H7 (cell line): Measurements from ENCODE around the gene SLC2A14. TPM values are rescaled to one million over a fixed set of nuclear protein-coding genes. Genes with fewer than 3 reads are reported as not detected.
"Not testable (repeated sequence)": the region's sequence is repeated elsewhere in the genome, so short reads cannot be mapped to it uniquely, and the experiment has no call there.

Experiments
- DNase-seq: peaks from one replicate; pipeline ENCODE4 v3.0.0; 2012
- H3K27me3 ChIP-seq: 2 replicates; pipeline ENCODE4 v1.6.0; 2011; ENCODE audit warnings: mild to moderate bottlenecking, low read length; ENCODE audit not compliant: control insufficient read depth, insufficient read depth
- H3K36me3 ChIP-seq: replicated peaks from 2 replicates; pipeline ENCODE4 v1.5.1; 2011; ENCODE audit warnings: low read length; ENCODE audit not compliant: control insufficient read depth, insufficient read depth
- H3K4me3 ChIP-seq: 2 replicates; pipeline ENCODE4 v1.5.1; 2011; ENCODE audit warnings: low read depth, mild to moderate bottlenecking, control low read depth, low read length, moderate library complexity; ENCODE audit not compliant: insufficient read depth
- total RNA-seq: library from RNA; depleted of rRNA; stranded (reverse); fragments of >200 nt; shearing (Covaris generic); gene quantifications from 2 replicates; pipeline ENCODE4 v1.2.3, GENCODE V29; 2014; rRNA removed

Gene SLC2A14
- total RNA-seq = 1.4 and 1.7 TPM in 2 replicates

- H3K27me3 ChIP-seq = no peaks in the 10 kb centered on the region
- peak within 1 kb of the TSS; percentile 33; the same call in 1 of the 2 replicates for H3K4me3 ChIP-seq
- H3K36me3 ChIP-seq = no peaks in the 10 kb centered on the region
- peak; percentile 50 for DNase-seq
These were observed at the start of gene SLC2A14 for GRCh38 chr12:7872566-7873319. SLC2A14 (minus strand) TSS chr12:7872915; CDS start chr12:7869880, 3,035 bp downstream.

- not testable (repeated sequence) for DNase-seq, H3K4me3 ChIP-seq, H3K27me3 ChIP-seq
- H3K36me3 ChIP-seq = peaks cover 40% of the 10 kb centered on the region
These were observed 48.5 kb upstream of the SLC2A14 start for GRCh38 chr12:7921181-7921580.

- H3K36me3 ChIP-seq = peaks cover 22% of the 10 kb centered on the region
- H3K4me3 ChIP-seq, H3K27me3 ChIP-seq, DNase-seq: not testable (repeated sequence)
These were observed 45.5 kb upstream of the SLC2A14 start for GRCh38 chr12:7918268-7918590.

- no peak for DNase-seq
- Histone ChIP-seq H3K27me3 (no peaks in the 10 kb centered on the region), H3K36me3 (peaks cover 17% of the 10 kb centered on the region), H3K4me3 (no peak overlapping the region)
These were observed 44.9 kb upstream of the SLC2A14 start for GRCh38 chr12:7917392-7918267.

GRCh38 chr12:7916936-7917335, 44.2 kb upstream of the SLC2A14 start:
- peak; percentile 51 for DNase-seq
- no peak overlapping the region for H3K4me3 ChIP-seq
- H3K27me3 ChIP-seq = no peaks in the 10 kb centered on the region
- peaks cover 10% of the 10 kb centered on the region for H3K36me3 ChIP-seq

- H3K4me3 ChIP-seq = no peak overlapping the region
- H3K36me3 ChIP-seq = peaks cover 5% of the 10 kb centered on the region; the same call in 1 of the 2 replicates
- no peaks in the 10 kb centered on the region for H3K27me3 ChIP-seq
- DNase-seq = peak; percentile 73
These were observed 43.1 kb upstream of the SLC2A14 start for GRCh38 chr12:7915661-7916403.

- H3K4me3 ChIP-seq, DNase-seq, H3K36me3 ChIP-seq, H3K27me3 ChIP-seq: not testable (repeated sequence)
These were observed 37.4 kb upstream of the SLC2A14 start for GRCh38 chr12:7910106-7910505.

- peak; percentile 57 for DNase-seq
- Histone ChIP-seq H3K36me3 (no peaks in the 10 kb centered on the region), H3K27me3 (no peaks in the 10 kb centered on the region), H3K4me3 (no peak overlapping the region)
These were observed 34.3 kb upstream of the SLC2A14 start for GRCh38 chr12:7907009-7907408.

GRCh38 chr12:7906303-7906702, 33.6 kb upstream of the SLC2A14 start:
- not testable (repeated sequence) for DNase-seq, H3K36me3 ChIP-seq, H3K27me3 ChIP-seq, H3K4me3 ChIP-seq

- peak; percentile 39 for DNase-seq
- H3K36me3 ChIP-seq, H3K27me3 ChIP-seq, H3K4me3 ChIP-seq: not testable (repeated sequence)
These were observed 32.9 kb upstream of the SLC2A14 start for GRCh38 chr12:7905600-7906125.

- Histone ChIP-seq H3K36me3 (no peaks in the 10 kb centered on the region), H3K27me3 (no peaks in the 10 kb centered on the region), H3K4me3 (no peak overlapping the region)
- no peak for DNase-seq
These were observed 32.4 kb upstream of the SLC2A14 start for GRCh38 chr12:7905071-7905470.

GRCh38 chr12:7902416-7902815, 29.7 kb upstream of the SLC2A14 start:
- not testable (repeated sequence) for DNase-seq, H3K27me3 ChIP-seq, H3K4me3 ChIP-seq, H3K36me3 ChIP-seq

GRCh38 chr12:7899755-7900154, 27.0 kb upstream of the SLC2A14 start:
- no peak for DNase-seq
- Histone ChIP-seq H3K27me3 (no peaks in the 10 kb centered on the region), H3K36me3 (peaks cover 2% of the 10 kb centered on the region), H3K4me3 (no peak overlapping the region)

GRCh38 chr12:7896726-7897125, 24.0 kb upstream of the SLC2A14 start:
- DNase-seq, H3K27me3 ChIP-seq, H3K36me3 ChIP-seq, H3K4me3 ChIP-seq: not testable (repeated sequence)
